Right lobe of liver (tissue), 6 donors: ENCODE data around the gene SORBS2. TPM values are rescaled to one million over a fixed set of nuclear protein-coding genes. Genes with fewer than 3 reads are reported as not detected.

Experiments
- ATAC-seq, 4 donors: fragments of 200-7000 bp; cut with Tn5 transposase; one replicate each; pipeline ENCODE4 v1.9.1; 2020; ENCODE audit warnings: mild to moderate bottlenecking in 4 of 4, moderate library complexity in 4 of 4
- DNase-seq, 3 donors: peaks; one replicate each; pipeline ENCODE4 v3.0.0-alpha.2; 2020
- H3K27ac ChIP-seq, 3 donors: fragments of 200-600 bp; one replicate each; pipeline ENCODE4 v1.8.0; 2022
- H3K27me3 ChIP-seq, 2 donors: fragments of 200-600 bp; one replicate each; pipeline ENCODE4 v1.8.0; 2022
- H3K36me3 ChIP-seq, 4 donors: fragments of 200-600 bp; sonication (generic) in 1 of 4; one replicate each; pipeline versions ENCODE4 v1.5.1 to v1.8.0; 2017 to 2022; ENCODE audit warnings: control low read depth in 1 of 4
- H3K4me1 ChIP-seq, 4 donors: fragments of 200-600 bp; sonication (generic) in 1 of 4; one replicate each; pipeline versions ENCODE4 v1.5.1 to v1.8.0; 2017 to 2022; ENCODE audit warnings: control low read depth in 1 of 4
- H3K4me3 ChIP-seq, 3 donors: fragments of 200-600 bp; one replicate each; pipeline ENCODE4 v1.8.0; 2022
- H3K9me3 ChIP-seq, 4 donors: fragments of 200-600 bp; sonication (generic) in 1 of 4; one replicate each; pipeline versions ENCODE4 v1.5.1 to v1.8.0; 2017 to 2022; ENCODE audit warnings: control low read depth in 1 of 4
- CTCF ChIP-seq, 4 donors: fragments of 200-600 bp in 3 of 4; fragments of 450-650 bp in 1 of 4; IDR thresholded peaks; one replicate each; pipeline versions ENCODE4 v1.5.1 to v1.8.0; 2016 to 2022; ENCODE audit warnings: antibody characterized with exemption in 4 of 4, mild to moderate bottlenecking in 2 of 4
- POLR2A ChIP-seq: fragments of 450-650 bp; IDR thresholded peaks from one replicate; pipeline ENCODE4 v1.6.1; 2017; ENCODE audit warnings: antibody characterized with exemption, mild to moderate bottlenecking
- WGBS: methylation state at CpG from one replicate; pipeline ENCODE4 v1.1.6; 2018; ENCODE audit warnings: low coverage, low lambda C conversion rate; ENCODE audit not compliant: insufficient coverage; ENCODE audit errors: missing lambda C conversion rate; 5-methylcytosine and 5-hydroxymethylcytosine counted together
- intact Hi-C, 2 donors: fragments of 100-400 bp; cut with DNase I; formaldehyde crosslinking; loops; one replicate each; pipeline versions ENCODE4 v1.11.2 to v1.14.1; 2022
- total RNA-seq, 6 experiments: library from RNA; depleted of rRNA in 2 of 6; stranded (reverse); fragments of >200 nt in 2 of 6; fragmentation: NEBNext Ultra II Directional in 3 of 6; extraction: Animal tissue kit (Norgen Biotek cat#: 25700) in 3 of 6; gene quantifications; one replicate each; pipeline versions ENCODE4 v1.1.0 to v1.2.4, GENCODE V29; 2016 to 2023
- donor health status: DM: no; HTN: yes; CAD: no.
- donor health status: DM: no; HTN: no; CAD: no.
- donor health status: DM: no; HTN: no; CAD: no.
- donor health status: DM: no; HTN: yes; CAD: no.
- donor health status: DM: no; HTN: yes; CAD: no.

The SORBS2 gene
- total RNA-seq, 6 experiments from 2014 or later, result 60.8 to 144 (median 107) TPM

- peak overlapping the region; percentile 83 to 98 (median 96) for H3K27ac ChIP-seq
These were observed 36.0 kb downstream of the SORBS2 start for GRCh38 chr4:185775792-185776555.

DNA sequence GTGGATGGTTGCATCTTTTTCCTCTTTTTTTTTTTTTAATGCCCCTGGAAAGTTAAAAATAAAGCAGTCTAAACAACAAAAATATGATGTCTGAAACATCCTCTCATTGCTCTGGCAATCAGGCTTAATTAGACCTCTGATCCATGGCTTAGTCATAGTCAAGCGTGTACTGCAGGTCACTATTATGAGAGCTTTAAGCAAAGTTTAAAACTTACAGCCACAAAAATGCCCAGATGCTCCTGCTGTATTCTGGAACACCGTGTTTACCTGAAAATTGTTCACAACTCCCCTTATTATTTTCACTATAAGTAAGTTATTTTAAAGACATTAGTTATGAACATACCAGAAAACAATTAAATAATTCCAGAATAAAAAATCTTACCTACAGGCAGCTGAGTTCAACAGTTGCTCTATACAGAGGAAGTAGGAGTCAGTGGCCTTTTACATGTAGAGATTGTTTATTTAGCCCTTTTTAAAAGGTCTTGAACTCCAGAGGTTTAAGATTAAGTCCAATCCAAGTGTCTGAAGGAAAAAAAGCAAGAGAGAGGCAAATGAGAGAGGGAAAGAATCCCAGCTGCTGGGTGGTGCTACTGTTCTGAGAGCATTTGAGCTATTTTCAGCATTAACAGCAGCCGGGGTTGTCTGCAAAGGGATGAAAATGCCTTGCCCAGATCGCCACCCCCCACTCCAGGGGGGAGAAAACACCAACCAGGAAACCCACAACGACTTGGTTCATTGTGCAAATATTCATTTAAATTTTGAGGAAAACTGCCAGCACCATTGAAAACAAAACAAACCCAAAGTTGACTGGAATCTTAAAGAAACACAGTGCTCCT, 36.9 kb downstream of the SORBS2 start:
- Histone ChIP-seq H3K9me3 (no peaks in the 10 kb centered on the region), H3K4me3 (peak overlapping the region; percentile 1 to 48 (median 38)), H3K36me3 (no peaks in the 10 kb centered on the region), H3K27me3 (no peaks in the 10 kb centered on the region), H3K4me1 (peaks cover 0 to 11% (median 6%) of the 10 kb centered on the region in 4 donors), H3K27ac (peak overlapping the region; percentile 83 to 98 (median 96))
- intact Hi-C loops, result no loop called here
- ATAC-seq, result peak; percentile 43 to 61 (median 50)
- DNase-seq, result peak in 2 of 3 donors; percentile 49 to 59
- 3% methylated on average over 5 of the region's 5 CpGs for WGBS
- TF ChIP-seq CTCF (IDR thresholded peaks at IDR 0.05) (no peak), POLR2A (no peak)

More at GRCh38 chr4:185775792-185776555, 36.0 kb downstream of the SORBS2 start:
- ATAC-seq (peak; percentile 44 to 70 (median 65)), DNase-seq (peak in 1 of 3 donors; percentile 70)
- Histone ChIP-seq H3K36me3 (no peaks in the 10 kb centered on the region), H3K9me3 (no peaks in the 10 kb centered on the region), H3K4me3 (peak overlapping the region in 2 of 3 donors; percentile 38 to 48), H3K27me3 (no peaks in the 10 kb centered on the region), H3K4me1 (peaks cover 0 to 11% (median 6%) of the 10 kb centered on the region in 4 donors)
- intact Hi-C loops, result no loop called here
- TF ChIP-seq CTCF (IDR thresholded peaks at IDR 0.05), result peak in 1 of 4 donors; percentile 11
- no peak for TF ChIP-seq POLR2A
- 30% methylated on average over 4 of the region's 4 CpGs for WGBS

- H3K9me3 ChIP-seq, result no peaks in the 10 kb centered on the region
- ATAC-seq (peak; percentile 58 to 77 (median 74)), DNase-seq (peak; percentile 42 to 72 (median 66))
- TF ChIP-seq POLR2A (peak; percentile 21), CTCF (IDR thresholded peaks at IDR 0.05) (no peak)
- no peaks in the 10 kb centered on the region for H3K36me3 ChIP-seq
- peak overlapping the region; percentile 1 to 48 (median 38) for H3K4me3 ChIP-seq
- no peaks in the 10 kb centered on the region for H3K27me3 ChIP-seq
- peaks cover 0 to 11% (median 6%) of the 10 kb centered on the region in 4 donors for H3K4me1 ChIP-seq
- peak overlapping the region; percentile 83 to 98 (median 96) for H3K27ac ChIP-seq
- WGBS, result 25% methylated on average over 8 of the region's 8 CpGs
- intact Hi-C loops, result no loop called here
These were observed 37.8 kb downstream of the SORBS2 start for GRCh38 chr4:185774131-185774653.

- intact Hi-C loops, result no loop called here
- peak overlapping the region in 2 of 3 donors; percentile 38 to 48 for H3K4me3 ChIP-seq
- 40% methylated on average over 11 of the region's 11 CpGs for WGBS
- ATAC-seq, result peak; percentile 55 to 79 (median 72)
- H3K36me3 ChIP-seq, result no peaks in the 10 kb centered on the region
- TF ChIP-seq POLR2A, result no peak
- TF ChIP-seq CTCF (IDR thresholded peaks at IDR 0.05), result peak in 2 of 4 donors; percentile 11 to 15
- peak; percentile 57 to 88 (median 86) for DNase-seq
- no peaks in the 10 kb centered on the region for H3K9me3 ChIP-seq
- H3K27ac ChIP-seq, result peak overlapping the region; percentile 83 to 98 (median 96)
- H3K4me1 ChIP-seq, result peaks cover 0 to 11% (median 6%) of the 10 kb centered on the region in 4 donors
- no peaks in the 10 kb centered on the region for H3K27me3 ChIP-seq
These were observed 38.6 kb downstream of the SORBS2 start for GRCh38 chr4:185773419-185773818.
